Colonic mucosa (tissue), 4 donors: Measurements from ENCODE around the gene GREB1. TPM values are rescaled to one million over a fixed set of nuclear protein-coding genes. Genes with fewer than 3 reads are reported as not detected.

Source experiments
- DNase-seq: peaks from one replicate; pipeline ENCODE4 v3.0.0-alpha.2; 2020
- H3K27ac ChIP-seq: fragments of 200-600 bp; one replicate; pipeline ENCODE4 v1.8.0; 2021
- H3K27me3 ChIP-seq: fragments of 200-600 bp; one replicate; pipeline ENCODE4 v1.8.0; 2021
- H3K36me3 ChIP-seq: fragments of 200-600 bp; one replicate; pipeline ENCODE4 v1.8.0; 2021
- H3K4me1 ChIP-seq: fragments of 200-600 bp; one replicate; pipeline ENCODE4 v1.8.0; 2021; ENCODE audit warnings: mild to moderate bottlenecking
- H3K4me3 ChIP-seq: fragments of 200-600 bp; one replicate; pipeline ENCODE4 v1.8.0; 2021
- H3K9ac ChIP-seq, 2 donors: one replicate each; pipeline ENCODE4 v1.7.0; 2013; ENCODE audit warnings: control low read depth in 2 of 2, low read depth in 2 of 2, low read length in 2 of 2
- H3K9me3 ChIP-seq: fragments of 200-600 bp; one replicate; pipeline ENCODE4 v1.8.0; 2021
- intact Hi-C: fragments of 100-400 bp; cut with DNase I; formaldehyde crosslinking; loops from one replicate; pipeline ENCODE4 v1.14.1; 2022
- total RNA-seq, 2 donors: library from RNA; stranded (reverse); fragmentation: NEBNext Ultra II Directional in 1 of 2; extraction: Animal tissue kit (Norgen Biotek cat#: 25700) in 1 of 2; gene quantifications; one replicate each; pipeline ENCODE4 v1.2.1, GENCODE V29; 2021
- TF ChIP-seq, protein P1 (sequence below): fragments of 200-600 bp; IDR thresholded peaks from one replicate; pipeline ENCODE4 v1.8.0; 2022; ENCODE audit warnings: antibody characterized with exemption, mild to moderate bottlenecking
- donor health status: healthy.
- donor health status: DM: no; HTN: no; CAD: no.
- donor health status: DM: no; HTN: no; CAD: no.

GREB1 gene
- total RNA-seq, 2 donors from 2014 or later = 0.77 to 1.1 TPM

DNA sequence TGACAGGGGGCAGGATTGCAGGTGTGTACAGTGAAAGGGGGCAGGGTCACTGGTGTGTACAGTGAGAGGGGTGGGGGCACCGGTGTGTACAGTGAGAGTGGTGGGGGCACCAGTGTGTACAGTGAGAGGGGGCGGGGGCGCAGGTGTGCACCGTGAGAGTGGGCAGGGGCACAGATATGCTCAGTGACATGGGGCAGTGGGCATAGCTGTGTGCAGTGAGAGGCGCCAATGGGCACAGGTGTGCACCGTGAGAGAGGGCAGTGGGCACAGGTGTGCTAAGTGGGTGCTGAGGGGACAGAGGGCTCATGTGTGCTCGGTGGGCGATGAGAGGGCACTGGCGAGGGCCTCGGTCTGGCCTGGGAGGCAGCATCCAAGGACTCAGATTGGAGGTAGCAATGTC is 63.0 kb downstream of the GREB1 start:
- Histone ChIP-seq H3K36me3 (no peaks in the 10 kb centered on the region), H3K4me1 (no peaks in the 10 kb centered on the region), H3K27me3 (no peaks in the 10 kb centered on the region), H3K9me3 (no peaks in the 10 kb centered on the region), H3K9ac (no peak overlapping the region), H3K4me3 (no peak overlapping the region), H3K27ac (no peak overlapping the region)
- no peak for DNase-seq
- TF ChIP-seq, protein P1, sequence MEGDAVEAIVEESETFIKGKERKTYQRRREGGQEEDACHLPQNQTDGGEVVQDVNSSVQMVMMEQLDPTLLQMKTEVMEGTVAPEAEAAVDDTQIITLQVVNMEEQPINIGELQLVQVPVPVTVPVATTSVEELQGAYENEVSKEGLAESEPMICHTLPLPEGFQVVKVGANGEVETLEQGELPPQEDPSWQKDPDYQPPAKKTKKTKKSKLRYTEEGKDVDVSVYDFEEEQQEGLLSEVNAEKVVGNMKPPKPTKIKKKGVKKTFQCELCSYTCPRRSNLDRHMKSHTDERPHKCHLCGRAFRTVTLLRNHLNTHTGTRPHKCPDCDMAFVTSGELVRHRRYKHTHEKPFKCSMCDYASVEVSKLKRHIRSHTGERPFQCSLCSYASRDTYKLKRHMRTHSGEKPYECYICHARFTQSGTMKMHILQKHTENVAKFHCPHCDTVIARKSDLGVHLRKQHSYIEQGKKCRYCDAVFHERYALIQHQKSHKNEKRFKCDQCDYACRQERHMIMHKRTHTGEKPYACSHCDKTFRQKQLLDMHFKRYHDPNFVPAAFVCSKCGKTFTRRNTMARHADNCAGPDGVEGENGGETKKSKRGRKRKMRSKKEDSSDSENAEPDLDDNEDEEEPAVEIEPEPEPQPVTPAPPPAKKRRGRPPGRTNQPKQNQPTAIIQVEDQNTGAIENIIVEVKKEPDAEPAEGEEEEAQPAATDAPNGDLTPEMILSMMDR = no peak
- intact Hi-C loops = no loop called here

DNA sequence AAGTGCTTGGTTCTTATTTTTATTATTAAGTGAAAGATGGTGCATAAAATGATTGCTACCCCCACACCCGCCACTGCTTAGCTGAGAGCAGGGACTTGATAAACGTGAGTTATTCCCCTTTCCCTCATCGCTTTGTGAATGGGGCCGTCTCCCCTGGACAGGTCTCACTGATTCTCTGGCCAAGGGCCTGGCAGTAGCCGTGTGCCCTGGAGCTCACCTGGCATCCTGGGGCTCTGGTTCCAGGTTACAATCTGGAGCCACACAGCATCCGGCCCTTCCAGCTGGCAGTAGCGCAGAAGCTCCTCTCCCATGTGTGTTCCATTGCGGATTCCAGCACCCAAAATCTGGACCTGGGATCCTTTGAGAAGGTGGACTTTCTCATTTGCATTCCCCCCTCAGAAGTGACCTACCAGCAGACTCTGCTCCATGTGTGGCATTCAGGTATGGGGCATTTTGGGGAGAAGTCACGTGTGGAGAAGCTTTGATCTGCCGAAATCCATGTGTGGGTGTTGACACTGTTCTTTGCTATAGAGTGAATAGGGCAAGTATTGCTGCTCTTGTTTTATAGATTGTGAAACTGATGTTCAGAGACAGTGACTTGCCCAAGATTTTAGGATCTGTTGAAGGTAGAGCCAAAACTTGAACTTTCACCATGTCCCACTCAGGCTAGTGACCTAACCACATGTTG is 63.8 kb downstream of the GREB1 start:
- intact Hi-C loops = no loop called here
- Histone ChIP-seq H3K36me3 (no peaks in the 10 kb centered on the region), H3K27ac (no peak overlapping the region), H3K9me3 (no peaks in the 10 kb centered on the region), H3K27me3 (no peaks in the 10 kb centered on the region), H3K4me3 (no peak overlapping the region), H3K4me1 (no peaks in the 10 kb centered on the region), H3K9ac (no peak overlapping the region)
- TF ChIP-seq, protein P1 = no peak
- no peak for DNase-seq

DNA sequence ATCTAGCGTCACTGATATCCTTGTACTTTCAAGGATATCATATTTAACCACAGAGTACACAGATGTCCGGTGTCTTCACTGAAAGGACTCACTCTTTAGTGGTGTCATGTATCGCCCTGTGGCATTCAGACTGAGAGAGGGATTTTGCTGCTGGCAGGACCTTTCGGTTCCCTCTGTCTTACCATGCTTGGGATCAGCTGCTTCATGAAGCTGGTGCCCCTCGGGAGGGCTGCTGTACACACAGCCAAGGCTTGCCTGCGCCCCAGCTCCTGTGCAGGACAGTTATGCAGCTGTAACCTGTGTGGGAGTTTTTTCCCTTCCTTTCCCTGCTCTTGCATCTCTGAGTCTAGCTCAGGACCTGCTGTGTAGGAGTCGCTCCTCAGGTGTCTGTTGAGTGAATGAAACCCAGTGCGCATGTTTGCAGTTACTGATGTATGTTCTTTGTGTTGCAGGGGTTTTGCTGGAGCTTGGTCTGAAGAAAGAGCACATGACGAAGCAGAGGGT is 64.4 kb downstream of the GREB1 start:
- H3K27me3 ChIP-seq = no peaks in the 10 kb centered on the region
- intact Hi-C loops = no loop called here
- no peaks in the 10 kb centered on the region for H3K9me3 ChIP-seq
- DNase-seq = no peak
- H3K9ac ChIP-seq = no peak overlapping the region
- TF ChIP-seq, protein P1 = no peak
- H3K4me3 ChIP-seq = no peak overlapping the region
- H3K4me1 ChIP-seq = no peaks in the 10 kb centered on the region
- H3K36me3 ChIP-seq = no peaks in the 10 kb centered on the region
- H3K27ac ChIP-seq = no peak overlapping the region

DNA sequence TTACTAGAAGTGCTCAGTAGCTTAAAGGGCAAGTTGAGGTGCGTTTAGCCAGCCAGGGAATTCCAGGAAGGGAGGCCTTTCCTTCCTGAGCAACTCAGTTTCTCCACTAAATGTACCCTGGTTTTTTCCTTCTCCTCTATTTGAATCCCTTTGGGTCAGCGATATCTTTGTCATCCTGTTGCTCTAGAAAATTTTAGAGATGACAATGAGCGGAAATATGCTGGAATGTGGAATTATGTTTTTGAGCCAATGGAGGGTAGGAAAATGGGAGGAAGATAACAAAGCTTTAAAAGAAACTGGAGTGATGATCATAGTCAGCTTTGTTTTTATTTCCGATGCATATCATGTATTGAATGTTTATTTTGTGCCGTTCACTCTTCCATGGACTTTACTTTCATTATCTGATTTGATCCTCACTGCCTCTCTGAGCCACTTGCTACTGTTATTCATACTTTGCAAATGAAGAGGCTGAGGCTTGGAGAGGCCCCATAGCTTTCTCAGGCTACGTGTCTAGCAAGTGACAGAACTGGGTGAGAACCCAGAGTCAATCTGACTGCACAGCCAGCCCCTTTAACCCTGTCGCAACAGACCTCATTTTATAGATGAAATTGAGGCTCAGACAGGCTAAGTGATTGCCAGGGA is 68.8 kb downstream of the GREB1 start:
- no peaks in the 10 kb centered on the region for H3K9me3 ChIP-seq
- DNase-seq = no peak
- H3K36me3 ChIP-seq = no peaks in the 10 kb centered on the region
- no peaks in the 10 kb centered on the region for H3K4me1 ChIP-seq
- H3K27me3 ChIP-seq = no peaks in the 10 kb centered on the region
- intact Hi-C loops = no loop called here
- H3K4me3 ChIP-seq = no peak overlapping the region
- TF ChIP-seq, protein P1 = no peak
- no peak overlapping the region for H3K9ac ChIP-seq
- no peak overlapping the region for H3K27ac ChIP-seq

DNA sequence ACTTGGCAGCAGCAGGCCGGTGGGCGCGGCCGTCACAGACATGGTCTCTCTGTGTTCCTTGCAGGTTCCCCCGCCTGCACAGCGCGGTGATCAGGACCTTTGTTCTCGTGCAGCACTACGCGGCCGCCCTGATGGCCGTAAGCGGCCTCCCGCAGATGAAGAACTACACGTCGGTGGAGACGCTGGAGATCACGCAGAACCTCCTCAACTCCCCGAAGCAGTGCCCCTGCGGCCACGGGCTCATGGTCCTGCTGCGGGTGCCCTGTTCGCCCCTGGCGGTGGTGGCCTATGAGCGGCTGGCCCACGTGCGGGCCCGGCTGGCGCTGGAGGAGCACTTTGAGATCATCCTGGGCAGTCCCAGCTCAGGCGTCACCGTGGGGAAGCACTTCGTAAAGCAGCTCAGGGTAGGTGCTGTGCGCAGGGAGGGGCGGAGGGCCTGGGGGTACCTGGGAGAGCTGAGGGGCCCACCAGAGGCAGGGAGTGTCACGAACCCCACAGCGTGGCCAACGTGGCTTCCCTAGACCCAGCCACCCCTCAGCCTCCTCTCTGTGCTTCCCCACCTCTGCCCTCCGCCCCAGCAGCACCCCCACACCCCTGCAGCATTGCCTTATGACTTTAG is 76.9 kb downstream of the GREB1 start:
- no peaks in the 10 kb centered on the region for H3K36me3 ChIP-seq
- H3K9me3 ChIP-seq = no peaks in the 10 kb centered on the region
- intact Hi-C loops = no loop called here
- no peak for DNase-seq
- TF ChIP-seq, protein P1 = no peak
- no peaks in the 10 kb centered on the region for H3K27me3 ChIP-seq
- H3K4me1 ChIP-seq = no peaks in the 10 kb centered on the region
- no peak overlapping the region for H3K4me3 ChIP-seq
- H3K27ac ChIP-seq = no peak overlapping the region
- H3K9ac ChIP-seq = no peak overlapping the region
